Testis (tissue), 2 donors: Measurements from ENCODE around the gene GALNT7.

Experiments used
- CTCF ChIP-seq, 3 experiments: fragments of 450-650 bp in 2 of 3; fragments of 200-600 bp in 1 of 3; sonication (generic) in 1 of 3; IDR thresholded peaks; one replicate each; pipeline ENCODE4 v1.5.1; 2016 to 2019; ENCODE audit warnings: antibody characterized with exemption in 3 of 3, mild to moderate bottlenecking in 2 of 3, moderate library complexity in 1 of 3
- POLR2A ChIP-seq: fragments of 450-650 bp; IDR thresholded peaks from one replicate; pipeline ENCODE4 v1.6.1; 2017; ENCODE audit warnings: antibody characterized with exemption, mild to moderate bottlenecking, moderate library complexity

- TF ChIP-seq CTCF (IDR thresholded peaks at IDR 0.05) (no peak), POLR2A (no peak)
Measured at GRCh38 chr4:173200103-173200884, 31.7 kb downstream of the GALNT7 start.
